EH (cell line): ENCODE results near the gene DNAJB11.
"Not testable (repeated sequence)": the region's sequence is repeated elsewhere in the genome, so short reads cannot be mapped to it uniquely, and the experiment has no call there.

Experiments used
- DNase-seq: peaks from one replicate; pipeline ENCODE4 v3.0.0-alpha.2; 2015; ENCODE audit warnings: low read depth

DNAJB11 gene

DNA sequence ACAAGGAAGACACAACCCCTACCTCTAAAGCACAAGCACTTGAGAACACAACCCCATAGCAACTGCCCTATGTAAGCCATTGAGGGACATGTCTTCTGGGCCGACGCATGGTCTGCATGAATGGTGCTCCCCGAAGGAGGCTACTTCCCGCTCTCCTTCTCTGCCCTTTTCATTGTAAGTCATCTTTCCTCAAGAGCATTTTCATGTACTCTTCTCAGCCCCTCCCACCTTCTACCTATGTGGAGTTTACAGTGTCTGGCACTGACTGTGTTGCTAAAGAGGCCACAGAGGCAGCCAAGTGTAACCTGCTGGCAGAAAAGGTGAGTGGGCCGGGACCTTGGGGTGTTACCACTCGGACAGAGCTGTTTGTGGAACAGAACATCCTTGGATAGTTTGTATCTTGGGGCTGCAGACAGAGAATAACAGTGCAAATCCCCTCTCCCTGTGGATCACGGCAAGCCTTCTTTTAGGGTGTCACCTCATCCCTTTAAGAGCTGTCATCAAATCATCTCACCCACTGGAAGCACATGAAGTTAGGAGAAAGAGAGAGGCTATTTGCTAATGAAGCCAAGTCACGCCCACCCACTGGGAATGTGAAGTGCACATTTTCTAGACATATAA, 47.9 kb downstream of the DNAJB11 start:
- no peak for DNase-seq

DNA sequence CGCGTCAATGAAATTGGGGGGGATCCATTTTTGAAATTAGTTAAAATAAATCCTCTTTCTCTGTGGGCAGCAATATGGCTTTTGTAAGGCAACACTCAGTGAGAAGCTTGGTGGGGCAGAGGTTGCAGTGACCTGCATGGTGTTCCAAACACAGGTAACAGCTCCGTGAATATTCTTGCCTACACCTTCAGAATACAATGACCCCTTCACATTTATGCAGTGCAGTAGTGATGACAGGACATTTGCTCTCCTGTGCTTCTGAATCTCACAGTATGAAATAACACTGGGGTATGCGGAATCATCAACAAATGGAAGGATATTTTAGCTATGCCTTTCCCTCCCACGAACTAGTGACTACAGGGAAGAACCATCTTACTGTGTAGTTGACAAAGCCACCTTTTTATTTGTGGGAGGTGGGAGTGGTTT, 49.3 kb downstream of the DNAJB11 start:
- no peak for DNase-seq

DNA sequence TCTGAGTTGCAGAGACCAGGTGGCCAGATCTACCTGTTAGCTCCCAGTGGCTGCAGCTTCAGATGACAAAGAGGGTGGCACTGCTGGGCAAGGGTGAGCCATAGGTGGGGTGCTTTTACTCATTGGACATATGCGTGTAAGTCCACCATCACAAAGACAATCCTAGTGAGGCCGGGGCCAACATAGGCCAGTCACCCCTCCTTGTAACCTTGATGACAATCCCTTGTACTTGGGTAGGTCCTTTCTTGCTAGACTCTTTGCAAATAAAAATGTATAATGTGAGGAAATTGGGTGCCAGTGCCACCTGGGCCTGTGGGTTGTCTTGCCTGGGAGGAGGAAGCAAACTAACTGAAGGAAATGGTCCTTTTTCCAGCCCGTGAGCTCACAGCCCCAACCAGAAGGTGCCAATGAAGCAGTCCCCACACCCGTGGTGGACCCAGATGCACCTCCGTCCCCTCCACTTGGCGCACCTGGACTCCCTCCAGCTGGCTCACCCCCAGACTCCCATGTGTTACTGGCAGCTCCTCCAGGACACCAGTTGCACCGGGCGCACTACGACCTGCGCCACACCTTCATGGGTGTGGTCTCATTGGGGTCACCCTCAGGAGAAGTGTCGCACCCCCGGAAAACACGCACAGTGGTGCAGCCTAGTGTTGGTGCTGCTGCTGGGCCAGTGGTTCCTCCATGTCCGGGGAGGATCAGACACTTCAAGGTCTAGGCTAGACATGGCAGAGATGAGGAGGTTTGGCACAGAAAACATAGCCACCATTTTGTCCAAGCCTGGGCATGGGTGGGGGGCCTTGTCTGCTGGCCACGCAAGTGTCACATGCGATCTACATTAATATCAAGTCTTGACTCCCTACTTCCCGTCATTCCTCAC, 49.9 kb downstream of the DNAJB11 start:
- DNase-seq: no peak

DNA sequence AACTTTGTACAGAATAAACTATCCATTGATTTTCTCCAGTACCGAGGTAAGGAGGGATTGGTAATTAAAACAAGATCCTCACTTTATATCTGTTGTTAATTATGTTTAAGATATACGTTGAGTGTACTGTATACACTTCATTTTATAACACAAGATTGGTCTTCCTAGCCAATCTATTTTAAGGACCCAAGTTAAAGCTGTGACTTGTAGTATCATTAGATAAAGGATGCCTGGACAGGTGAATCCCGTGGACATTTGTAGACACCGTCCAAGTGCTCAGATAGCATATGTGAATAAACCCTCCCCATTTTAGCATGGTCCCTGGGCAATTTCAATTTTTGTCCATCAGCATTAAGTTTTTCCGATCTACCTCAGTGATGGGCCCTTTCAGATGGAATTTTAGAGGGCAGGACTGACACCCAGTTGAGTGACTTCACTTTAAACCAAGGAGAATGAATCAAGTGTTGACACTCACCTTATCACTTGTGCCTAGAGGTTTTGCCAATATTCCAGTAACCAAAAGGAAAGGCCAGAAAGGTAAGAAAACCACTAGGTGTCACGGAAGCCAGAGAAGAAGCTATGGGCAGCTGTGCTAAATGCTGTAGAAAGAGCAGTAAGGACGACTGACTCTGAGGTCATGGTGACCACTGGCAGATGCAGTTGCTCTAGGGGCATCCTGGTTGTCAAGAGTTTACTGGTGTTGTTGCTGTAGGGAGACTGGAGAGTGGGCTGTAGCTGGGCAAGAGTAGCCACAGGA, 51.6 kb downstream of the DNAJB11 start:
- DNase-seq: no peak

DNA sequence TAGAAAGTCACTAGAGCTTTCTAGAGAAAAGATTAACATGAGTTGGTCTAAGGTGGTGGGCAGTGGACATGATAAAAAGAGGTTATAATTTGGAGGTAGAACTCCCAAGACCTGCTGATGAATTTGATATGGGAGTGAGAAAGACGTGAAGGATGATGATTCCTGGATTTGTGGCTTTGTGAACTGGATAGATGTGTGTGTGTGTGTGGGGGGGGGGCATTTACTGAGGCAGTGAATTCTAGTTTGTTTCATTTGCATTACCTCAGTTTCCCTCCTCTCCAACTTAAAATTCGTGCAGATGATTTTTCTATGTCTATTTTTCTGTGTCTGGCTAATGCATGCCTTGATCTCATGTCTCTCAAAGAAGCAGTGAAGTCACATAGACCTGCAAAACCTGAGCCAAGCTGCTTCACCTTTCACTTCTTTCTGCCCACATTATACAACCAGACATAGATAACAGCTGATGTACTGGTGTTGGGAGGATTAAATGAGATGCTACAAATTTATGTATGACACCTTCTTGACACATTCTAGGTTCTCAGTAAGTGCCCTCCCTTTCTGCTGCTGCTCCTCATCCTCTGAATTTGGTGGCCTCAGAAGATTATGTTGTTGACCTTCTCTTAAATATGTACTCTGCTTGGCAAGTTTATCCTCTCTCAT, 52.3 kb downstream of the DNAJB11 start:
- DNase-seq: no peak

DNA sequence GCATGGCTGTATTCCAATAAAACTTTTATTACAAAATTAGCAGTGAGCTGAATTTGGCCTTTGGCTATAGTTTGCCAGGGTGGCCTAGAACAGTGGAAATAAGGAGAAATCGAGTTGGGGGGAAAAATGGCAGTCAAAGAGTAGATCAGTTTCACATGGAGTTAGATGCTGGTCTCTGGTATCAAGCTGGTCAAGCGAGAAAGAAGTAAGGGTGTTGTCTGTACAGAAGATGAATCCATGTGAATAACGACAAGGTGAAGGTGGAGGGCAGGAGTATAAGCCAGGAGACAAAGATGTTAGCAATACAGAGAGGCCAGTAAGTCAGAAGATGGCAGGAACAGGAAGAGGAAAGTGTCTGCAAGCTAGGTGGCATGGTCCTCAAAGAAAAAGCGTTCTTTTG, 54.1 kb downstream of the DNAJB11 start:
- DNase-seq: no peak

DNA sequence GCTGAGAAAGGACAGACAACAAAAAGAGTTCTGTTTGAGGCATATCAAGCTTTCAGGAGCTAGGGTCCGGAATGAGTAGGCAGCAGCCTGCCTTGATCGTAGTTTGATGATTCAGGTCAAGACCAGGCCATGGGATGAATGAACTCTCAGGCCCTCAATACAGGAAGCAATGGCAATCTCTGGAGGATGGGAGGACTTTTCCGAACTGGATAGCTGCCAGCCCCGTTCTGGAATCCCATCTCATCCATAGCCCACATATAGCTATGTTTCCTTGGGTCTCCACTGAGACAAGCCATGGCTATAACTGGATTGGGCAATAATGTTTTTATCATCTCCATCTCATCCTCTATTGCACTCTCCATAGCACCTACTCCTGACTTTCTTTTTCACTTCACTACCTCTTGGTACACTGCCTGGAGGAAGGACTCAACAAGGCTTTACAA, 55.1 kb downstream of the DNAJB11 start:
- no peak for DNase-seq

DNA sequence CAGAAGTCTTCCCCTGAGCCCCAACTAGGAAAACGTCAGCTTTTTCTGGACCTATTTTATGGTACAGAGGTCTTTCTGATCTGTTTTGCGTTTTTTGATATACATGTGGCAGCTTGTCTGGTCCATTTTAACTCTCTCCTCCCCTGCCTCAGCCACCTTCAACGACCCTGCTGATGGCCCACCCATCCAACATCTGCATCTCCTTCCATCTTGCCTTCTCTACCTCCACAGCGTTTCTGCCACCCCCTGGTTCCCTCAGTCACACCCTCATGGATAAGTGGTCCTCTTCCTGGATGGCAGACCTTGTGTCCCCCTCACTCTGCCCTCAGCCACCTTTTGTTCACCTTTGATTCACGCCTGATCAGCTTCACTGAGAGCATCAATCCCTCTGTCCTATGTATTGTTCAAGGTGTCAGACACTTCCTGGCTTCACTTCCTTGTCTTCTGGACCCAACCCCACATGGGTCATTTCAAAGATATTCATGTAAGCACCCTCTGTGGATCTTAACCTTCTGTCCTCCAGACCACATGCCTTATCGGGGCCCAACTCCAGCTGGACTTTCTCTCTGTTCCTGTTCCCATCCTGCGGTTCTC, 55.8 kb downstream of the DNAJB11 start:
- DNase-seq: no peak

DNA sequence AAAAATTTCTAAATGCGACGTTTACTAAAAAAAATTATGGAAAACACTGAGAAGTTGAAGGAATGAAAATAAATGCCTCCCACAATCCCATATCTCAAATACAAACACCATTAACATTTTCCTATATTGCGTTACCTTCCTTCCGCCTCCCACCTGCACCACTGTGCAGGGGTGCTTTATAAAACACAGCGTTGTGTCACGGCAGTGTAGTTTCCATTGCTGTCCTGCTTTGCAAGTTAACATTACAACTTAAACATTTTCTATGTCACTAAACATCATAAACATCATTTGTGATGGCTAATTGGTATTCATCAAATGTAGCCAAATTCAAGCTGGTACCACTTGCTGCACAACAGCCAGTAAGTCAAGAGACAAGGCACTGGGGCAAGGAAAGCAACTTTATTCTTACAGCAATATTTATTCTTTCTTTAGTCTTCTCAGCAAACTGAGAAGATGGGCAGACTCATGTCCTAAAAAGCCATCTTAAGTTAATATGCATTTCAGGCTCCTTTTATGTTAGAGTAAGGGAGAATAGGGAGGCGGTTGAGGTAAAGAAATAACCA, 57.4 kb downstream of the DNAJB11 start:
- DNase-seq: no peak

DNA sequence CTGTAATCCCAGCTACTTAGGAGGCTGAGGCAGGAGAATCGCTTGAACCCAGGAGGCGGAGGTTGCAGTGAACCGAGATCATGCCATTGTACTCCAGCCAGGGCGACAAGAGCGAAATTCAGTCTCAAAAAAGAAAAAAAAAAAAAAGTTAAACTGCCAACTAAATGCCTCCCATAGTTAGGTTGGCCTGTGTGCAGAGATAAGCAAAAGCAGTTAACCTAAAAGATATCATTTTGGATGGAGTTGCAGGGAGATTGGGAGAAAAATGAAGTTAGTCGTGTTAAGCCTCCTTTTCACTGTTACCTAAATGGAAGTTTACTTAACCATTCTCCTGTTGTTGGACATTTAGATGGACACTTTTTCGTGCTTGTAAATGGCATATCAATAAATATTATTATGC, 58.2 kb downstream of the DNAJB11 start:
- no peak for DNase-seq

DNA sequence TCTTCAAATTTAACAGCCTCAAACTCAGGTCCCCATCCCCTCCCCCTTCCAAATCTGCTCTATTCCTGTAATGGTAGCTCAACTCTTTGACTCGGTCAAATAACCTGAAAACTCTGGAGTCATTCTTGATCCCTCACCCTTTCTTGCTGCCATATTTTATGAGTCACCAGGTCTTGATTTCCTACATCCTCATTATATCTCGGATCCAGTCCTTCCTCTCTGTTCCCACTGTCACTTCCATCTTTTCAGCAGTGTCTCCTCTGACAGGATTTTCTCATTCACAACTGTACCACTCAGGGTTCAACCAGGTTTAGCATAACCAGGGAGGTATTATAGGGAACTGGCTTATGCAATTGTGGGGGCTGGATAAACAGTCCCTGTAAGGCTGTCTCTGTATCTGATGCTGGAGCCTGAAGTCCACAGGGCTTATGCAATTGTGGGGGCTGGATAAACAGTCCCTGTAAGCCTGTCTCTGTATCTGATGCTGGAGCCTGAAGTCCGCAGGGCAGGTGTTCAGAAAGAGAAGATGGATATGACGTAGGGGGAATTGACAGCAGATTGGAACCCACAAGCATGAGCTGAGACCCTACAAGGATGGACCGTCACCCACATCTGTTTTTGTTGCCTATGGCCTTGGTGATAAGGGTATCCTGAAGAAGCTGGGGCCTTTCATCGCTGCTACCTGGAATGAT, 60.6 kb downstream of the DNAJB11 start:
- no peak for DNase-seq

DNA sequence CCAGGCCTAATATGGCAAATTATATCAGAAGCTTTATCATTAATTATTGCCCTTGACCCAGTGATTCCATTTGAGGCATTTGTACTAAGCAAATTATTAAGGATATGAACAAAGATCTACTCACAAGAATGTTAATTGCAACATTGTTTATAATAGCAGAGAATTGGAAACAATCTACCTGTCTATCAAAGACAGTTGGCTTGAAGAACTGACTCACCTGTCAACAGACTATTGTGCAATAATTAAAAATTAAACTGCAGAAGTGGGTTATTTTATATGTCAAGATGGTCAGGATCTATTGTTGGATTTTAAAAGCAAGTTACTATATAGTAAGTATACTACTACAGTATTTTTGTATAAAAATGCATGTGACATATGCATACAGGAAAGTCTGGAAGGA, 63.0 kb downstream of the DNAJB11 start:
- DNase-seq: no peak

DNA sequence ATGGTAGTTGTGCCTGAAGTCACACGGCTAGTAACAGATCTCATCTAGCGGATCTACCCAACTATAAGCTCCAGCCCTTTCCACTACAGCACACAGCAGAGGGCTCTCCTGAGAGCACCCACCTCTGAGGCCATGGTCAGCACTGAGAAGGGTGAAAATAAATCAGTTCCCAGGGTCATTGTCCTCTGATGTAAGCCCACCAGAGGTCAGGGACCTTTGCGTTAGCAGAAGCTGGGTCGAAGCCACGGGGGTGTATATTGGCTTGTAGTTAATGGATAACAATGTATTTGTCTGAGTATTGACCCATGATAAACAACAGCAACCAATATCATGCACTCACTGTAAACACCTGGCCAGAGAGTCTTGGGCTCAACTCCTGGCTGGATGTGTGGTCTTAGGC, 63.7 kb downstream of the DNAJB11 start:
- DNase-seq: not testable (repeated sequence)
